Inferior parietal cortex (tissue), 1 donor: ENCODE measurements around the gene TBC1D16.
"Not testable (repeated sequence)": the region's sequence is repeated elsewhere in the genome, so short reads cannot be mapped to it uniquely, and the experiment has no call there.

Source experiments
- DNase-seq: peaks from one replicate; pipeline ENCODE4 v3.0.0-alpha.2; 2016; ENCODE audit errors: extremely low spot score

TBC1D16 gene

DNA sequence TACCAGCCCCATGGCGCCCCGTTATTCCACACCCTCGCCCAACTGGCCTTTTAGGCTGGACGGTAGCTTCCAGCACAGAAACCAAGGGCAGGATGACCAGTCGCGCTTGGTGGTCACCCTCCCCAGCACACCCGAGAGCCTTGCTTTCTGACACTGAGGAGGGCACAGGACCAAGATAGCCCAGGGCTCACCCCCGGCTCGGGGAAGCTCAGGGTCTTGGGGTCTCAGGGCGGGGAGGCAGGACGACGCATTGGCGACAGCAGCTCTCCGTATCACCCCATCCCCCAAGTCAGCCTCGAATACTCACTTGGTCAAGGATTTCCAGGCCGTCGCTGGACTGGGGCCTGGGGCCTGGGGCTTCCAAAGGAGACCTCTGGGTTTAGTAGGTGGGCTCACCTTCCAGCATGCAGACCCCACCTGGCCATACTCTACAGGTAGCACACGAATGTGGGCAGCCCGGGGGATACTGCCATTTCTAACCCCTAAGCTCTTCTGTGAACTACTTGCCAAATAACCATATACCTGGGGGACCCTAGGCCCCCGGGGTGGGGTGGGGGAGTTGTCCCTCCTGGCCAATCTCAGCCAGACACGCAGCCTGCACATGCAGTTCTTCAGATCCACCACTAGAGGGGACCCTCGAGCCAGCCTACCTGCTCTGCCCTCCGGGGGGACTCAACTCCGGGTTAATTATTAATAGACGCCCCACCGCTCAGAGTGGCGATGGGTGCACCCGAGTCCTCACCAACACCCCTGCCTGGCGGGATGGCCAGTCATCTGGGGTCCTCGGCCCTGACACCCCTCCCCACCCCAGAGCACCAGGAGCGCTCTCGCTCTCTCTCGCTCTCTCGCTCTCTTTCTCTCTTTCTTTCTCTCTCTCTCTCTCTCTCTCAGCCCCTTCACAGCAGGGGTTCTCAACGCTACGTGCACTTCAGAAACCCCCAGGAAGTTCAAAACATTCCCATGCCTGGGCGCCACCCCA is 30.0 kb downstream of the TBC1D16 start:
- peak; percentile 48 for DNase-seq

DNA sequence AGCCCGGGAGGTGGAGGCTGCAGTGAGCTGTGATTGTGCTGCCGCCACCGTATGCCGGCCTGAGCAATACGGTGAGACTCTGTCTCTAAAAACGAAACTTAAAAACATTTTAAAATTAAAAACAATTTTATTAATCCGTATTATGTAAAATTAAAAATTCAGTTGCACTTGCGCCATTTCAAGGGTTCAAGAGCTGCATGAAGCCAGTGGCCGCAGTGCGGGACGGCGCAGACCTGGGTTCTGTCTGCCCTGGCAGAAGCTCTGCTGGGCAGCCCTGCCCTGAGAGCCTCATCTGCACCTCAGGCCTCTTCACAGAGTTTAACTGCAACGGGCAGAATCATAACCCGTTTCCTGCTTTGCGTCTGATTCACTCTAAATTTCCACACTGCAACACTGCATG is 31.7 kb downstream of the TBC1D16 start:
- no peak for DNase-seq

DNA sequence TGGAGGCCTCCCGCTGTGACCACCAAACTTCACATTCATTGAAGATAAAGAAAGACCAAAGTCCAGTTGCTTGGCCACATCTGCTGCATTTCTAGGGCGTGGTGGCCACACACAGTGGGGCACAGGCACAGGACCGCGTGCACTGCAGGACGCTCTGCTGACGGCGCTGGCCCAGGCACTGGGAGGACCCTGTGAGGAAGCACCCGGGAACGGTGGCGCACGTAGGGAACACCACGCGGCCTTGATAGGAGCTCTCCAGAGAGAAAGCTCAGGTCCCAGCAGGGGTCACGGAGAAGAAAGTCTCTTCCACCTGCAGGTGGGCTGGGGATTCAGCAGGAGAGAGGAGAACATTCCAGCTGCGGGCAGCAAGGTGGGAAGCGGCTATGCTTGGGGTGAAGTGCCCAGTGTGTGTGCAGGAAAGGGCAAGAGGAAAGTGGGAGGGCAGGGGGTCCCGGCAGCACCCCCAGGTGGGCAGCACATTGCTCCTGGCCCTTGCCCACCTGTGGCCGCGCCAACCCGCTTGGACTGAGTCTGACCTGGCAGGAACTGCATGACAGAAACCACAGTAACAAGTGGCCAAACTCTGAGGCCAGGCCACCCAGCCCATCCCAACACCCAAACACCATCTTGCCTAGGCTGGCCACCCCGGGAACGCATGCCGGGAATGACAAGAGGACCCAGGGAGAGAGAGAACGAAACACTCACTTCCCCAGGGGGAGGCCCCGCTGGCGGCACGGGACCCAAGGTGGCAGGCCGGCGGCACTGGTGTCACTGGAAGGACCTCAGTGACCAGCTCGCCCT is 32.8 kb downstream of the TBC1D16 start:
- no peak for DNase-seq

DNA sequence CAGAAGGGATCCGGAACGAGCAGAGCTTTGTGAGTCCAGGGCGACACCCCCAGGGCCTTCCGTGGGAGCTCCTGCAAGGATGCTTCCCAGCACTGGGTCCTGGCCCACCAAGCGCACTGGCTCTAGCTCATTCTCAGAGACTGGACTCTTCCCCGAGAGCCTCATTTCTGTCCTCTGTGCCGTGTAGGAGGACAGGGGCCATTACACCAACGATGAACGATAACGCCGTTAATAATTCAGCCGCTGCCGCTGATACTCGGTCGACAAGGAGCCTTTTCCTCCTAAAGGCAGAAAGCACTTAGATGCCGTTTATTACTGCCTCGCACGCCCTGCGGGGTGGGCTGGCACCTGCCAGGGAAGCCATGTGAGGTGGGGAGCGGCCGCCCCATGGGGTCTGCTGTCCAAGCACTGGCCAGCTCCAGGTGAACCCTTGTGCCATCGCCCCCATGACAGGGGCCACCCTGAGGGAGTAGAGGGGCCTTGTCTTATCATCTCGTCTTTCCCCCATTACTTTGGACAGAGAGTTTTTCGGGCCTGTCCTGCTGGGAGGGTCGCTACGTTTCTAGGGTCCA is 33.5 kb downstream of the TBC1D16 start:
- DNase-seq, result no peak

DNA sequence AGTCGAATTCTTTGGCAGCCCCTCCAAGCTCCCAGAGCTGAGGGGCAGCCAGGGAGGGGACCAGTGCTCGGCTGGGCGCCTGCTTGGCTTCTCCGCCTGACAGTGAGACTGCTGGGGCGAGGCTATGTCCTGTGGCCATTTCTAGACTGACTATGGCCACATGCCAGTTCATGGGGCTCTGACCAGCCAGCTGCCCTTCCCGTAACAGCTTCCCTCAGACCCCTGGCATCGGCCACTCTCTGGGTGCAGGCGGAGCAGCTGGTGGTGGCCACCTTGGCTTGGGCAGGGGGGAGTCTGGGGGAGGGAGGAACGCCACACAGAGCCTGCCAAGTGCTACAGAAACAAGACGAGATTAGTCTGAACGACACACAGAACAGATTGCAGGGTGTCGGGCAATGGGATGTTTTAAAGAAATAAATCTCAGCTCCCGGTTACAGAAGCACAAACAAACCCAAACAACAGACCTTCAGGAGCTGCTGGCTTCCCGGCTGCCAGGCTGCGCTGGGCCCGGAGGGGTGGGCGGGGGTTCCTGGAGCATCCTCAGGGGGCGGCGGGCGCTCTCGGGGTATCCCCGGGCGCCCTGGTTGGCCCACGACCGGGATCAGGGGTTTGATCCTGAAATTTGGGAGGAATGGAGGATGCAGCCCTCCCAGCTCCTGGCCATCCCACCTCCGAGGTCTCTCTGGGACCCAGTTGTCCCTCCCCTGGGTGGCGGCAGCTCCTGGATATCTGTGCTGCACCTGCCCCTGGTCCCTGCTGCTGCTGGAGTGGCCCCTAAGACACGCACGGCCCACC is 34.5 kb downstream of the TBC1D16 start:
- no peak for DNase-seq

DNA sequence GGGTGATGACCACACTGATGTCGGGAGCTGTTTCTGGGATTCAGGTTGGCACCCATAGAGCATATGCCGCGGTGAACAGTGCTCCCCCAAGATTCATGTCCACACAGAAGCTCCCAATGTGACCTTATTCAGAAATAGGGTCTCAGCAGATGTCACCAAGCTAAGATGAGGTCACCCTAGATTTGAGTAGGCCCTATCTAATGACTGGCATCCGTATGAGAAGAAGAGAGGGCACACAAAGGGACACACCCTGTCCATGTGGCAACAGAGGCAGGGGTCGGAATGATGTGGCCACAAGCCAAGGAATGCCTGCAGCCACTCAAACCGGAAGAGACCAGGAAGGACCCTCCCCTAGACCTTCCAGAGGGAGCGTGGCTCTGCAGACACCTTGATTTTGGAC is 35.5 kb downstream of the TBC1D16 start:
- no peak for DNase-seq

DNA sequence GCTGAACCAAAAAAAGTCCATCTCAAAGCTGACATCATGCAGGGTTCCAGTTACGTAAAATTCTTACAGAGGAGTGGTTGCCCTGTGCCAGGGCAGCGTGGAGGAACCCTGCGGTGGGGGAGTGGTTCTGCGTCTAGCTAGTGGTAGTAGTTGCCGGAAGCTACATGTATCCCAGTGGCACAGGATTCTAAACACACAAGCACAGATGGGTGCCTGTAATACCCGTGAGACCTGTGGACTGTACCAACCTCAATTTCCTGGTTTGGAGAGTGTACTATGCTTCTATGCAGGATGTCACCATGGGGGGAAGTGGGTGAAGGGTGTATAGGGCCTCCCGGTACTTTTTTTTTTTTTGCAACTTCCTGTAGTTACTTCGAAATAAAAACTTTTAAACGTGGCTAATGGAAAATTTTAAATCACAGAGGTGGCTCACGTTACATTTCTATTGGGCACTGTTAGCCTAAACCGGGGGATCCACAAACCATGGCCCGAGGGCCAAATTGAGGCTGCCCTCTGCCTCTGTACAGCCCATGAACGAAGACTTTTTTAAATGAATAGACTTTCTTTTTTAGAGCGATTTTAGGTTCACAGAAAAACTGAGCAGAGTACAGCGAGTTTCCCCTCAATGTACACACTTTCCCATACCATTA is 38.5 kb downstream of the TBC1D16 start:
- DNase-seq, result no peak

DNA sequence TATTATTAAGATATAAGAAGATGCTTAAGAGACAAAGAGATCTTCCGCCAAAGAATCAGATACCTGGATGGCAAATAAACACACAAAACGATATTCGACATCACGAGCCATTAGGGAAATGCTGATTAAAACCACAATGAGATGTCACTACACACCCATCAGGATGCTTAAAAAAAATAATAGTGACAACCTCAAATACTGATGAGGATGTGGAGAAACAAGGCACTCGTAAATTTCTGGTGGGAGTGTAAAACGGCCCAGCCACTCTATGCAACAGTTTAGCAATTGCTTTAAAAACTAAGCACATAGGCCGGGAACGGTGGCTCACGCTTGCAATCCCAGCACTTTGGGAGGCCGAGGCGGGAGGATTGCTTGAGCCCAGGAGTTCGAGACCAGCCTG is 39.4 kb downstream of the TBC1D16 start:
- DNase-seq, result no peak

DNA sequence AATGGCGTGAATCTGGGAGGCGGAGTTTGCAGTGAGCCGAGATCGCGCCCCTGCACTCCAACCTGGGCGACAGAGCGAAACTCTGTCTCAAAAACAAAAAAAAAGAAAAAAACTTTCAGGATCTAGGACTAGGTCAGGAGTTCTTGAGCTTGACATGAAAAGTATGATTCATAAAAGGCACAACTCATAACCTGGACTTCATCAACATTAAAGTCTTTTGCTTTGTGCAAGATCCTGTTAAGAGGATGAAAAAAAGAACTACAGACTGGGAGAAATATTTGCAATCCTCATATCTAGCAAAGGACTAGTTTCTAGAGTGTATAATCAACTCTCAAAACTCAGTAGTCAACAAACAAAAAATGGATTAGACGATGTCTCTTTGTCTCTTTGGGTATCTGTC is 40.0 kb downstream of the TBC1D16 start:
- DNase-seq, result no peak

DNA sequence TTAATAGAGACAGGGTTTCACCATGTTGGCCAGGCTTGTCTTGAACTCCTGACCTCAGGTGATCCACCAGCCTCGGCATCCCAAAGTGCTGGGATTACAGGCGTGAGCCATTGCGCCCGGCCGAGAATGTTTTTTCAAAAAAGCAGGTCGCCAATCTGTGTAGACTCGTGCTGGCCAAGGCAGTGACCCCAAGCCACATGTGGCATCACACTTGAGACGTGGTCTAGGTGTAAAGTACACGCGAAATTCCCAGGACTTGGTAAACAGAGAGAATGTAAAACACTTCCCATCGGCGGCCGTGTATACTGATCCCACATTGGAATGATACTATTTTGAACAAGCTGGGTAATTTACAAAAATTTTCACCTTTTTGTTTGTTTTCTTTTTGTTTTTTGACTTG is 41.1 kb downstream of the TBC1D16 start:
- DNase-seq, result no peak

DNA sequence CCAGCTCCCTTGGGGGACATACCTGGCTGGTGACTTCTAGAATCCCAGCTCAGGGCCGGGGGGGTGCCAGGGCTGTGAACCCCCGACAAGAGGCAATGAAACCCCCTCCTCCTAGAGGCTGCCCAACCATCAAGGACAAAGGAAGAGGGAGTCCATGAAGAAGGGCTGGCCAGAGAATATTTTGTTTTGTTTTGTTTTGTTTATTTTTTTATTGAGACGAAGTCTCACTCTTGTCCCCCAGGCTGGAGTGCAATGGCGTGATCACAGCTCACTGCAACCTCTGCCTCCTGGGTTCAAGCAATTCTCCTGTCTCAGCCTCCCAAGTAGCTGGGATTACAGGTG is 41.5 kb downstream of the TBC1D16 start:
- DNase-seq, result not testable (repeated sequence)

DNA sequence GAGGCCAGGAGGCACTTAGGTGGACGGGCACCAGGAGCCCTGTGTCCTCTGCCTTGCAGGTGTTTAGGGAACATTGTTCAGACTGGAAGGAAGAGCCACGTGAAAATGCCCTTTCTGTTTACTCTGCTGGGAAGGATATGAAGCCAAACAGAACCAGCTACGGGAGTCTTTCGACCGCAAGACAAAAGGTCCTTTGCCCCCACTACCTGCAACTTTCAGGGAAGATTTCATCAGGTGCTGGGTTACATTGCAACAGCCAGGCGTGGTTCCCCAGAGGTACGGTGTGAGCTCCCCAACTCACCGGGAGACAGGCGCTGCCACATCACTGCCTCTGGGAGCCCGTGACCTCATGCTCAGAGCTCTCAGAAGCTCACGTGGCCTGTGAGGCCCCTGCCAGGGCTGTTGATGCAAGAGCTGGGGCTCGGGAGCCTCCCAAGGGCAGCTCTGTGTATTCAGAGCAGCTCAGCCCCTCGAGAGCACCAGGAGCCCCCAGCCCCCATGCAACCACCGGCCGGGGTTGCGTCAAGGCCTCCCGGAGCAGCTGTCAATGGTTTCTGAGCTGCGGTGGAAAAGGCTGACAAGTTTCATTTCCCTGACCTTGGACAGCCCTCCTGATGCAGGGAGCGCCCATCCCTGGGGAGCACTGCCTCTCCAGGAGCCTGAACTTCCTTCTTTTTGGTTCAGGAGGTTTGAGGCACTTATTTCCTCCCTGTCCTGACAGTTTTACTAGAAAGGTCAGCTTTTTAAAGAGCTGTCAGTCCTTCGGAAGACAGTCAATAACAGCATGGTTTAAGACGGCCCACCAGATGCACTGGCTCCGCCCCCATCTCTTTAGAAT is 42.1 kb downstream of the TBC1D16 start:
- no peak for DNase-seq

DNA sequence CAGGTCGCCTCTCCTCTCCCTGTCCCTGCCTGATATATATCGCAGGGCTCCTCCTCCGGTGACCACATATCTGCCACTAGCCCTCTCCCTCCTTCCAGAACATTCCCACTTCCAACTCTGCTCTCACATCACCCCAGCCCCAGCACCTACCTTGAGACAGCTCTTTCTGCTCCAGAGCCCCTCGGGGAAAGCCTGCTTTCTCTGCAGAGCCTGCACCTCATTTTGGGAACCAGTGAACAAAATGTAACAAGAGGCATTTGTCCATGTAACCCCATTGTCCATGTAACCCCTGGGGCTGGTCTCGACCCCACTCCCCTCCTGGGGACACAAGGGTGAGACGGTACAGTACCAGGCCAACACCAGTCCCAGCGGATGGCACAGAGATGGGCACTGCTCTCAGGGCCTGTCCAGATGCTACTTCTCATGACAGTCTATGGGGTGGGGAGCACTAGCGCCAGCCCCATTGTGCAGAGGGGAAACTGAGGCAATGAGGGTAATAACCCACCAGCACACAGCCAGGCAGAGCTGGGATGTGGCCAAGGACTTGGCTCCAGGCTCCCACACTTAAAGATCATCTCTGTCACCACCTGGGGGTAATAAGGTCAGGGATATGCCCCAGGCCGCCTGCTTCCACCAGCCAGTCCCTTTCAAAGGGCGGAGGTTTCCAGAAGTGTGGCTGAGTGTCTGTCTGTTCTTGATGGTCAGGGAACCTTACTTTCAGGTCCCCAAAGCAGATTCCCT is 42.9 kb downstream of the TBC1D16 start:
- DNase-seq, result no peak

DNA sequence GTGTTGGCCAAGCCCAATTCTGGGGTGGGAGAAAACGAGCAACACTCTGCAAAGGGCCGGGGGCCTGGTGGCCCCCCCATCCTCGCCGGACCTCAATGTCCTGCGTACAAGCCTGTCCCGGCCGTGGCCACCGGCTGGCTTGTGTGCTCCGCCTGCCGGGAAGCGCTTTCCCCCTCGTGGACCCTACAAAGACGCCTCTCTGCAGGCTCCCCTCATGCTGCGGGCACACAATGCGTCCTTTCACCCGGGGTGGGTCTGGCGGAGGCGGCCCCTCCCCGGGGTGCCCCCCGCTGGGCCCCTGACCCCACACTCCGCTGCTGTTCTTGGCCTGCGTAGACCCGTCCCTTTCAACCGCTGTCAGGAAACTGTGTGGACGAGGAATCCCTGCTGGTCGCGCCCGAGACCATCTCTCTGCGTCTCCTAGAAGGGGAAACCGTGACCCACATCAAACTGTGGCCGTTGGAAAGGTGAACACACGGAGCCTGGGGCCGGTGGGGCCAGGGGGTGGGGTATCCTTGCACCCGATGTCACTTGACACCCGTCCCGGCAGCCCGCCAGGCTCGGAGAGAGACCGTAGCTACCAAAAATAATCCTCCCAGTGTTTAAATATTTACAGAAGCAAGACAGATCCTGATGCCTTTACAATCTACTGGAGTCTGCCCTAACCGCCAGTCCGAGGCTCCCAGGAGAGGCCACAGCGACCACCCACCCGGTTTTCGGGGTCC is 43.6 kb downstream of the TBC1D16 start:
- DNase-seq, result no peak

DNA sequence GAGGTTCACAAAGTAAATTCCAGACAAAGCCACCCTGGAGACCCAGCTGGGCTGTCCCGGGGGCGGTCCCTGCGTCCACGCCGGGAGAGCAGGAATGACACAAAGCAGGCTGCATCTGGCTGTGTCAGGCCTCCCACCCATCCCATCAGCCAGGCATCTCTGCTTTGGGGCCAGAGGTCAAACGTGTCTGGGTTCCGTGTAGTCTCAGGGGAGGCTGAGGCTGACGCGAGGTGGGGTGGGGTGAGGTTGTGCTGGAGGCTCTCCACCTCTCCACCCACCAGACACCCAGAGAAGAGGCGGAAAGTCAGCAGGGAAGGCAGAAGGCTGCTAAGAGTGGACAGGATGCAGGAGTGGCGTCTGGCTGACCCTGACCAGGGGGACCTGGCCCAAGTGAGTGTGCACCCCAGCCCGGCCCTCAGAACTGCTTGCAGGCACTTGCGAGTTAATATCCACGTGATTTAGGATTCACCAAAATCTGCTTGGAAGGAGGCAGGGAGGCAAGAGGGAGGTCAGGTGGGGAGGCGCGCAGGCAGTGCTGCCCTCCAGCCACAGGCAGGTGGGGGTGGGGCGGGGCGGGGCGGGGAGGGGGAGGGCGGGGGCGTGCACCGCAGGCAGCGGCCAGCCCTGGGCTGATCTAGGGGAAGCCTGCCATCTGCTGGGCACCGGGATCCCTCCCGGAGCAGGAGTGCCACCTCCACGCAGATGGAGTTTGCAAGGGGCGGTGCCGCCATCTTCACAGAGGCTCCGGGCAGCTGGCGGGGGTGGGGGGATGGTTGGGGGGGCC is 44.3 kb downstream of the TBC1D16 start:
- peak; percentile 64 for DNase-seq

DNA sequence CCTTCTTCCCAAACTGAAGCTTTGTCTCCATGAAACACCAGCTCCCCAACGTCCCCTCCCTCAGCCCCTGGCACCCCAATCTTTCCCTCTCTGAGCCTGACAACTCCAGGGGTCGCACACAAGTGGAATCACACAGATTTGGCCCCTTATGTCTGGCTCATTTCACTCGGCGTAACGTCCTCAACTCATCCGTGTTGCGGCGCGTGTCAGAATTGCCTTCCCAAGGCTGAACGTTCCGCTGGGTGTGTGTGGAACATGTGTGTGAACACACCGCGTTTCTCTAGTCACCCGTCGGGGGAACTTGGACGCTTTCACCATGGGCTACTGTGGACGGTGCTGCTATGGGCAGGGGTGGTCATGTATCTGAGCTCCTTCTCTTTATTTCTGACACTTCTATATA is 45.0 kb downstream of the TBC1D16 start:
- DNase-seq, result no peak

DNA sequence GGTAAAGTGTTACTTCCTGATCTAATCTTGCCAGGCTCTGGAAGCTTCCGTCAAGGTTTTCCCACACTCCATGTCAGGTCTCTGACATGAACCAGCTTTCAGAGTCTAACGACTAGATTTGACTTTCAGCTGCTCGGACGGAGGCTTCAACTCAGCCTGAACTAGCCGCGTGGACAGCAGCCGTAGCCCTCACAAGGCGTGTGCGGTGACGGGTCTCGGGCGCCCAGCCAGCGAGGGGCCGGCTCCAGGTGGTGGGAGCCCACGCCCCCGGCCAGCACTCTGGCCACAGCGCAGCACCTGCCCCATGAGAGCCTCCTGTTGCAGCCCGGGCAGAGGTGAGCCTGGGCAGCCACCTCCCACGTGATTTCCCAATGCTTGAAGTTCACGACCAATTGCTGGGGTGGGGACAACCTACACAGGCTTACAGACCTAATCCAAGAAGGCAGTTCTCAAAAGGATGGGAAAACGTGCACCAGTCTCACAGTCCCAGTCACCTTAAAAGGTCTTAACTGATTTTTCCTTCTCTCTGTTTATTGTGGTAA is 45.5 kb downstream of the TBC1D16 start:
- no peak for DNase-seq
